H9 (cell line): Measurements from ENCODE around the gene GBE1. TPM values are rescaled to one million over a fixed set of nuclear protein-coding genes. Genes with fewer than 3 reads are reported as not detected.

Experiments
- DNase-seq: peaks from one replicate; pipeline ENCODE4 v3.0.0-alpha.2; 2017
- H2AFZ ChIP-seq: one replicate; pipeline ENCODE4 v1.6.1; 2013; ENCODE audit warnings: mild to moderate bottlenecking, low read length, control low read depth, moderate library complexity
- H2AK5ac ChIP-seq: 2 replicates; pipeline ENCODE4 v1.6.1; 2013; ENCODE audit warnings: low read length, control low read depth, mixed read lengths; ENCODE audit not compliant: insufficient read length
- H2BK120ac ChIP-seq: one replicate; pipeline ENCODE4 v1.6.1; 2013; ENCODE audit warnings: low read depth, mild to moderate bottlenecking, low read length, control low read depth, inconsistent platforms; ENCODE audit not compliant: poor library complexity, severe bottlenecking
- H2BK12ac ChIP-seq: 2 replicates; pipeline ENCODE4 v1.6.1; 2013; ENCODE audit warnings: low read length, control low read depth, mixed read lengths, low read depth; ENCODE audit not compliant: insufficient read length
- H2BK15ac ChIP-seq: 2 replicates; pipeline ENCODE4 v1.6.1; 2013; ENCODE audit warnings: low read depth, low read length, control low read depth
- H2BK20ac ChIP-seq: one replicate; pipeline ENCODE4 v1.6.1; 2013; ENCODE audit warnings: low read depth, mild to moderate bottlenecking, low read length, control low read depth, inconsistent platforms; ENCODE audit not compliant: poor library complexity, severe bottlenecking
- H2BK5ac ChIP-seq: 2 replicates; pipeline ENCODE4 v1.6.1; 2013; ENCODE audit warnings: low read length, control low read depth, mixed read lengths; ENCODE audit not compliant: insufficient read length
- H3K14ac ChIP-seq: 2 replicates; pipeline ENCODE4 v1.6.1; 2013; ENCODE audit warnings: low read length, control low read depth; ENCODE audit not compliant: insufficient read depth
- H3K18ac ChIP-seq: 2 replicates; pipeline ENCODE4 v1.6.1; 2013; ENCODE audit warnings: low read depth, mild to moderate bottlenecking, mixed read lengths, low read length, control low read depth; ENCODE audit not compliant: insufficient read length
- H3K23ac ChIP-seq: 2 replicates; pipeline ENCODE4 v1.6.1; 2013; ENCODE audit warnings: low read length, control low read depth, mixed read lengths, low read depth; ENCODE audit not compliant: insufficient read length
- H3K23me2 ChIP-seq: 2 replicates; pipeline ENCODE4 v1.6.1; 2013; ENCODE audit warnings: low read depth, mild to moderate bottlenecking, mixed read lengths, low read length, control low read depth; ENCODE audit not compliant: insufficient read length, poor library complexity, severe bottlenecking
- H3K27ac ChIP-seq: 2 replicates; pipeline ENCODE4 v1.5.1; 2013; ENCODE audit warnings: low read length, control low read depth, mixed read lengths, low read depth; ENCODE audit not compliant: insufficient read length
- H3K27me3 ChIP-seq: 2 replicates; pipeline ENCODE4 v1.6.1; 2013; ENCODE audit warnings: low read length, control low read depth, inconsistent platforms; ENCODE audit not compliant: insufficient read depth
- H3K4ac ChIP-seq: 2 replicates; pipeline ENCODE4 v1.6.1; 2013; ENCODE audit warnings: low read depth, mild to moderate bottlenecking, control low read depth, inconsistent platforms, low read length, moderate library complexity
- H3K4me1 ChIP-seq: 2 replicates; pipeline ENCODE4 v1.6.1; 2013; ENCODE audit warnings: low read length, control low read depth, inconsistent platforms; ENCODE audit not compliant: insufficient read depth
- H3K4me2 ChIP-seq: 2 replicates; pipeline ENCODE4 v1.6.1; 2013; ENCODE audit warnings: low read length, control low read depth, mixed read lengths; ENCODE audit not compliant: insufficient read length, insufficient read depth
- H3K56ac ChIP-seq: 2 replicates; pipeline ENCODE4 v1.6.1; 2013; ENCODE audit warnings: low read depth, mild to moderate bottlenecking, mixed read lengths, low read length, control low read depth; ENCODE audit not compliant: insufficient read length
- H3K79me1 ChIP-seq: 2 replicates; pipeline ENCODE4 v1.6.1; 2013; ENCODE audit warnings: low read depth, mild to moderate bottlenecking, moderate library complexity, low read length, control low read depth, inconsistent platforms; ENCODE audit not compliant: insufficient read depth, poor library complexity, severe bottlenecking
- H3K79me2 ChIP-seq: 2 replicates; pipeline ENCODE4 v1.6.1; 2013; ENCODE audit warnings: low read length, control low read depth, inconsistent platforms; ENCODE audit not compliant: insufficient read depth
- H3K9ac ChIP-seq: 2 replicates; pipeline ENCODE4 v1.6.1; 2013; ENCODE audit warnings: low read length, control low read depth, mixed read lengths; ENCODE audit not compliant: insufficient read length; ENCODE audit errors: extremely low read depth
- H3K9me3 ChIP-seq: one replicate; pipeline ENCODE4 v1.6.1; 2013; ENCODE audit warnings: low read depth, low read length, inconsistent platforms; ENCODE audit not compliant: control insufficient read depth
- H3T11ph ChIP-seq: one replicate; pipeline ENCODE4 v1.6.1; 2013; ENCODE audit warnings: mild to moderate bottlenecking, low read length, control low read depth, inconsistent platforms
- H4K20me1 ChIP-seq: one replicate; pipeline ENCODE4 v1.6.1; 2013; ENCODE audit not compliant: control insufficient read depth, insufficient read length, insufficient read depth
- H4K5ac ChIP-seq: 2 replicates; pipeline ENCODE4 v1.6.1; 2013; ENCODE audit warnings: low read depth, mild to moderate bottlenecking, mixed read lengths, low read length, control low read depth; ENCODE audit not compliant: insufficient read length
- H4K8ac ChIP-seq: replicated peaks from 2 replicates; pipeline ENCODE4 v1.6.1; 2013; ENCODE audit warnings: low read length, control low read depth, mixed read lengths, low read depth; ENCODE audit not compliant: insufficient read length
- H4K91ac ChIP-seq: 2 replicates; pipeline ENCODE4 v1.6.1; 2013; ENCODE audit warnings: low read depth, mild to moderate bottlenecking, moderate library complexity, mixed read lengths, low read length, control low read depth; ENCODE audit not compliant: insufficient read length
- H3K27ac Mint-ChIP-seq, 3 experiments: 2 replicates in 2 of 3; 3 replicates in 1 of 3; pipeline ENCODE4 v1.8.0; 2020 to 2021; ENCODE audit warnings: mixed read lengths in 3 of 3, mild to moderate bottlenecking in 1 of 3, moderate library complexity in 1 of 3
- H3K27me3 Mint-ChIP-seq: 2 replicates; pipeline ENCODE4 v1.8.0; 2021; ENCODE audit warnings: low read depth, mild to moderate bottlenecking, moderate library complexity, mixed read lengths
- H3K36me3 Mint-ChIP-seq, 3 experiments: 2 replicates in 2 of 3; 3 replicates in 1 of 3; pipeline ENCODE4 v1.8.0; 2020 to 2021; ENCODE audit warnings: low read depth in 3 of 3, mixed read lengths in 3 of 3; ENCODE audit not compliant: insufficient read depth in 1 of 3
- H3K4me1 Mint-ChIP-seq, 2 experiments: 2 replicates each; pipeline ENCODE4 v1.8.0; 2020; ENCODE audit warnings: mixed read lengths in 2 of 2
- H3K4me3 Mint-ChIP-seq, 2 experiments: 2 replicates in 1 of 2; 3 replicates in 1 of 2; pipeline ENCODE4 v1.8.0; 2020 to 2021; ENCODE audit warnings: mild to moderate bottlenecking in 2 of 2, mixed read lengths in 2 of 2, moderate library complexity in 1 of 2
- H3K9me3 Mint-ChIP-seq, 2 experiments: 2 replicates in 1 of 2; 3 replicates in 1 of 2; pipeline ENCODE4 v1.8.0; 2020; ENCODE audit warnings: mild to moderate bottlenecking in 2 of 2, mixed read lengths in 2 of 2, moderate library complexity in 1 of 2
- WGBS: extraction: QIAGEN DNeasy Blood & Tissue Kit; methylation state at CpG from one replicate; pipeline ENCODE4 v1.1.7; 2013; ENCODE audit warnings: missing lambda C conversion rate, low lambda C conversion rate, mixed read lengths; ENCODE audit not compliant: insufficient read length; ENCODE audit errors: extremely low coverage; 5-methylcytosine and 5-hydroxymethylcytosine counted together
- total RNA-seq: library from RNA; stranded (reverse); gene quantifications from 2 replicates; pipeline ENCODE4 v1.2.1, GENCODE V29; 2021
- TF ChIP-seq, protein P1 (sequence below): fragments of 200-600 bp; sonication (generic); conservative IDR thresholded peaks from 3 replicates; pipeline ENCODE4 v1.8.0; 2021; ENCODE audit warnings: antibody characterized with exemption, mild to moderate bottlenecking

Gene GBE1
- total RNA-seq, 1 experiment from 2014 or later = 13.8 TPM

DNA sequence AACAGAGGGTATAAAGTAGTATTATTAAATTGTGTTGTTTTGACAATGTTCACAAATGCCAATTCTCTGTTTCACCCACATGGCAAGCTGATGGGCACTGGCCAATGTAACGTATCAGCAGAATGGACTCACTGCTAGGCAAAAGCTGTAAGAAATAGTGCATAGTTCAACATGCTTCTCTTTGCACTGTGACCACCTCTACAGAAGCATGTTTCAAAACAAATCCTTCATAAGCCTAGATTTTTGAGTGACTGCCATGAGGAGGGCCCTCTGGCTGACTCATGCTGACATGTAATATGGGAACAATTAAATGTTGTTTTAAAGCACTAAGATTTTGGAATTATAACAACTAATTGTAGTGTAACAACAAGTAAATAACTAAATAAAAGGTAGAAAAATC, 3.2 kb downstream of the GBE1 start:
- no peak overlapping the region for H2AK5ac ChIP-seq
- no peak overlapping the region for H3K4me2 ChIP-seq
- H2BK15ac ChIP-seq = no peak overlapping the region
- H3K27ac ChIP-seq = no peak overlapping the region
- H2AFZ ChIP-seq = no peak overlapping the region
- H3K23ac ChIP-seq = no peak overlapping the region
- WGBS = no CpG with 5 or more reads among the region's 1 CpG
- no peaks in the 10 kb centered on the region for H3K79me1 ChIP-seq
- H3K4ac ChIP-seq = no peak overlapping the region
- H3K18ac ChIP-seq = no peak overlapping the region
- no peaks in the 10 kb centered on the region for H3K4me1 ChIP-seq
- no peak overlapping the region for H3K14ac ChIP-seq
- H3K56ac ChIP-seq = no peak overlapping the region
- no peaks in the 10 kb centered on the region for H4K20me1 ChIP-seq
- no peak overlapping the region for H3T11ph ChIP-seq
- Mint-ChIP-seq H3K4me1 (peaks cover 20% of the 10 kb centered on the region in 2 experiments), H3K9me3 (peaks cover 8 to 9% of the 10 kb centered on the region in 2 experiments; a peak in 4 of 5 replicates), H3K4me3 (no peak overlapping the region), H3K27me3 (no peaks in the 10 kb centered on the region; the same call in none of the 2 replicates), H3K27ac (no peak overlapping the region), H3K36me3 (peaks cover 6 to 23% (median 11%) of the 10 kb centered on the region in 3 experiments; a peak in 5 of 7 replicates)
- H4K5ac ChIP-seq = no peak overlapping the region
- no peaks in the 10 kb centered on the region for H3K79me2 ChIP-seq
- H2BK12ac ChIP-seq = no peak overlapping the region
- no peak overlapping the region for H2BK120ac ChIP-seq
- no peaks in the 10 kb centered on the region for H3K27me3 ChIP-seq
- no peak overlapping the region for H3K9ac ChIP-seq
- H4K8ac ChIP-seq = no peak overlapping the region
- DNase-seq = no peak
- H3K9me3 ChIP-seq = no peaks in the 10 kb centered on the region
- H2BK5ac ChIP-seq = no peak overlapping the region
- H3K23me2 ChIP-seq = peaks cover 3% of the 10 kb centered on the region
- TF ChIP-seq, protein P1, sequence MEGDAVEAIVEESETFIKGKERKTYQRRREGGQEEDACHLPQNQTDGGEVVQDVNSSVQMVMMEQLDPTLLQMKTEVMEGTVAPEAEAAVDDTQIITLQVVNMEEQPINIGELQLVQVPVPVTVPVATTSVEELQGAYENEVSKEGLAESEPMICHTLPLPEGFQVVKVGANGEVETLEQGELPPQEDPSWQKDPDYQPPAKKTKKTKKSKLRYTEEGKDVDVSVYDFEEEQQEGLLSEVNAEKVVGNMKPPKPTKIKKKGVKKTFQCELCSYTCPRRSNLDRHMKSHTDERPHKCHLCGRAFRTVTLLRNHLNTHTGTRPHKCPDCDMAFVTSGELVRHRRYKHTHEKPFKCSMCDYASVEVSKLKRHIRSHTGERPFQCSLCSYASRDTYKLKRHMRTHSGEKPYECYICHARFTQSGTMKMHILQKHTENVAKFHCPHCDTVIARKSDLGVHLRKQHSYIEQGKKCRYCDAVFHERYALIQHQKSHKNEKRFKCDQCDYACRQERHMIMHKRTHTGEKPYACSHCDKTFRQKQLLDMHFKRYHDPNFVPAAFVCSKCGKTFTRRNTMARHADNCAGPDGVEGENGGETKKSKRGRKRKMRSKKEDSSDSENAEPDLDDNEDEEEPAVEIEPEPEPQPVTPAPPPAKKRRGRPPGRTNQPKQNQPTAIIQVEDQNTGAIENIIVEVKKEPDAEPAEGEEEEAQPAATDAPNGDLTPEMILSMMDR = no peak
- no peak overlapping the region for H2BK20ac ChIP-seq
- H4K91ac ChIP-seq = no peak overlapping the region
